Measurements from ENCODE around the gene C4orf51. TPM values are rescaled to one million over a fixed set of nuclear protein-coding genes. Genes with fewer than 3 reads are reported as not detected.

Gene C4orf51
- polyA plus RNA-seq, 1 of the 3 experiments (the other 2 are of a cell fraction), result not detected

DNA sequence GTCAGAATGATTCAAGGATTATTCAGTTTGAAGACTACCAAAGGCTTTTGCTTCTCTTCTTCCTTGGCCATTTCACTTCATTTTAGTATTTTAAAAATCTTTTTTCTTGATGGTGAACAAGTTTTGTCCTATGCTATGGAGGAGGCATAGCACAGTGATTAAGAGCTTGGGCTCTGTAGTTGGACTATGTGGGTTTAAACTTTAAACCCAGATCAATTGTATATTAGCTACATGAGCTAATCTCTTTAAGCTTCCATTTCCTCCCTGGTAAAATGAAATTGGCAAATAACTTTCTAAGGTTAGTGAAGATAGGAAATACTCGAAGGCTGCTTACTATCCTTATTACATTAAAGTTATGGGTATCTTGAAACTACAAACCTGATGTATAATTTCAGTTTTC is 23.8 kb upstream of the C4orf51 start:
- DNase-seq, result no peak
- peaks cover 6 to 27% of the 10 kb centered on the region in 2 experiments for H3K36me3 ChIP-seq (replicated peaks in 1 of 2; ENCODE audit: control insufficient read depth in 1 of 2, insufficient read depth in 2 of 2, low read length in 1 of 2)
- ChIA-PET POLR2A (no interaction called here), CTCF (interaction anchor here (1.2 kb wide), 1 partner anchor 26 kb away, joined by 4 read pairs; no protein-coding TSS in a partner anchor)
- H3K79me2 ChIP-seq (ENCODE audit: insufficient read depth), result no peaks in the 10 kb centered on the region
- TF ChIP-seq RCOR1 (IDR thresholded peaks at IDR 0.05; ENCODE audit: low read length) (no peak), FOXM1 (IDR thresholded peaks at IDR 0.05; ENCODE audit: low read depth) (no peak), CHD2 (IDR thresholded peaks at IDR 0.05; ENCODE audit: low read length, partially characterized antibody) (no peak), NFIC (IDR thresholded peaks at IDR 0.05; ENCODE audit: borderline replicate concordance) (no peak), TAF1 (IDR thresholded peaks at IDR 0.05; ENCODE audit: borderline replicate concordance, low read depth, low read length) (no peak), GABPA (IDR thresholded peaks at IDR 0.05; ENCODE audit: low read depth) (no peak), SMC3 (IDR thresholded peaks at IDR 0.05; ENCODE audit: low read depth, low read length) (no peak), RFX5 (IDR thresholded peaks at IDR 0.05; ENCODE audit: low read length) (no peak), RXRA (IDR thresholded peaks at IDR 0.05; ENCODE audit: borderline replicate concordance, low read depth) (no peak)
- TF ChIP-seq, protein P1, sequence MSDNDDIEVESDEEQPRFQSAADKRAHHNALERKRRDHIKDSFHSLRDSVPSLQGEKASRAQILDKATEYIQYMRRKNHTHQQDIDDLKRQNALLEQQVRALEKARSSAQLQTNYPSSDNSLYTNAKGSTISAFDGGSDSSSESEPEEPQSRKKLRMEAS (IDR thresholded peaks at IDR 0.05; ENCODE audit: low read depth), result no peak
- TF ChIP-seq, protein P2, sequence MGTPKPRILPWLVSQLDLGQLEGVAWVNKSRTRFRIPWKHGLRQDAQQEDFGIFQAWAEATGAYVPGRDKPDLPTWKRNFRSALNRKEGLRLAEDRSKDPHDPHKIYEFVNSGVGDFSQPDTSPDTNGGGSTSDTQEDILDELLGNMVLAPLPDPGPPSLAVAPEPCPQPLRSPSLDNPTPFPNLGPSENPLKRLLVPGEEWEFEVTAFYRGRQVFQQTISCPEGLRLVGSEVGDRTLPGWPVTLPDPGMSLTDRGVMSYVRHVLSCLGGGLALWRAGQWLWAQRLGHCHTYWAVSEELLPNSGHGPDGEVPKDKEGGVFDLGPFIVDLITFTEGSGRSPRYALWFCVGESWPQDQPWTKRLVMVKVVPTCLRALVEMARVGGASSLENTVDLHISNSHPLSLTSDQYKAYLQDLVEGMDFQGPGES (IDR thresholded peaks at IDR 0.05; ENCODE audit: low read depth, low read length), result no peak
- no peak overlapping the region for H3K9ac ChIP-seq
- no peaks in the 10 kb centered on the region for H3K9me2 ChIP-seq
- H3K4me3 ChIP-seq (ENCODE audit: low read depth in 2 of 2, low read length in 1 of 2), result no peak overlapping the region
- no peaks in the 10 kb centered on the region for H3K27me3 ChIP-seq (ENCODE audit: insufficient read depth)
- no peaks in the 10 kb centered on the region for H3F3A ChIP-seq (replicated peaks; ENCODE audit: insufficient read depth)
- no peak overlapping the region for H2AFZ ChIP-seq (ENCODE audit: low read depth)
- no peaks in the 10 kb centered on the region for H3K9me3 ChIP-seq
- H3K4me2 ChIP-seq, result no peak overlapping the region
- no peaks in the 10 kb centered on the region for H4K20me1 ChIP-seq (ENCODE audit: insufficient read depth)
- 79% methylated on average over 1 of the region's 1 CpG for WGBS (ENCODE audit: low lambda C conversion rate)
- no peaks in the 10 kb centered on the region for H3K4me1 ChIP-seq (ENCODE audit: control insufficient read depth in 1 of 2, insufficient read depth in 2 of 2, low read depth in 1 of 2, low read length in 1 of 2)
- H3K27ac ChIP-seq (ENCODE audit: low read depth in 2 of 2, low read length in 1 of 2), result no peak overlapping the region

DNA sequence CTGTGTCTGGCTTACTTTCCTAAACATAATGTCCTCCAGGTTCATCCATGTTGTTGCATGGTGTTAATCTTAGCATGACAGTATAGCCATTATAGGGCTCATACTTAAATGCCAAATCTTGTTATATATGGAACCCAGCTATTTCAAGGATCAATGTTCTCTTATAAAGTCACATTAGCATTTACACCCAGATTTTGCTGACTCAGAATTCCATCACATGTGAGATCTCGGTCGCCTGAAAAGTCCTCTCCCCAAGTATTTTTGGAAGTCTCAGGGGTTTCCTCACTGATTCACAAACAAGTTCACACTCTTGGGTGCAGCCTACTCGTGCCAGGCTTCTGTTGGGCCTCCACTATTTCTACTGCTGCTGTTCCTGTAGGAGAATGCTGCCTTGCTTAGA is 19.9 kb upstream of the C4orf51 start:
- CTCF ChIA-PET, result no interaction called here
- H3K4me3 ChIP-seq (ENCODE audit: low read depth in 2 of 2, low read length in 1 of 2), result no peak overlapping the region
- TF ChIP-seq FOXJ3 (CRISPR knock-in tag; IDR thresholded peaks at IDR 0.05), result no peak
- TF ChIP-seq MXI1 (IDR thresholded peaks at IDR 0.05; ENCODE audit: low read depth, low read length), result no peak
- TF ChIP-seq, protein P3, sequence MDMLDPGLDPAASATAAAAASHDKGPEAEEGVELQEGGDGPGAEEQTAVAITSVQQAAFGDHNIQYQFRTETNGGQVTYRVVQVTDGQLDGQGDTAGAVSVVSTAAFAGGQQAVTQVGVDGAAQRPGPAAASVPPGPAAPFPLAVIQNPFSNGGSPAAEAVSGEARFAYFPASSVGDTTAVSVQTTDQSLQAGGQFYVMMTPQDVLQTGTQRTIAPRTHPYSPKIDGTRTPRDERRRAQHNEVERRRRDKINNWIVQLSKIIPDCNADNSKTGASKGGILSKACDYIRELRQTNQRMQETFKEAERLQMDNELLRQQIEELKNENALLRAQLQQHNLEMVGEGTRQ (IDR thresholded peaks at IDR 0.05; ENCODE audit: borderline replicate concordance, low read depth, low read length), result no peak
- no peak for TF ChIP-seq FOSL2 (IDR thresholded peaks at IDR 0.05; ENCODE audit: borderline replicate concordance, low read depth)
- TF ChIP-seq ELF1 (IDR thresholded peaks at IDR 0.05), result no peak
- TF ChIP-seq, protein P4, sequence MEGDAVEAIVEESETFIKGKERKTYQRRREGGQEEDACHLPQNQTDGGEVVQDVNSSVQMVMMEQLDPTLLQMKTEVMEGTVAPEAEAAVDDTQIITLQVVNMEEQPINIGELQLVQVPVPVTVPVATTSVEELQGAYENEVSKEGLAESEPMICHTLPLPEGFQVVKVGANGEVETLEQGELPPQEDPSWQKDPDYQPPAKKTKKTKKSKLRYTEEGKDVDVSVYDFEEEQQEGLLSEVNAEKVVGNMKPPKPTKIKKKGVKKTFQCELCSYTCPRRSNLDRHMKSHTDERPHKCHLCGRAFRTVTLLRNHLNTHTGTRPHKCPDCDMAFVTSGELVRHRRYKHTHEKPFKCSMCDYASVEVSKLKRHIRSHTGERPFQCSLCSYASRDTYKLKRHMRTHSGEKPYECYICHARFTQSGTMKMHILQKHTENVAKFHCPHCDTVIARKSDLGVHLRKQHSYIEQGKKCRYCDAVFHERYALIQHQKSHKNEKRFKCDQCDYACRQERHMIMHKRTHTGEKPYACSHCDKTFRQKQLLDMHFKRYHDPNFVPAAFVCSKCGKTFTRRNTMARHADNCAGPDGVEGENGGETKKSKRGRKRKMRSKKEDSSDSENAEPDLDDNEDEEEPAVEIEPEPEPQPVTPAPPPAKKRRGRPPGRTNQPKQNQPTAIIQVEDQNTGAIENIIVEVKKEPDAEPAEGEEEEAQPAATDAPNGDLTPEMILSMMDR (IDR thresholded peaks at IDR 0.05), result no peak
- TF ChIP-seq RAD21 (IDR thresholded peaks at IDR 0.05; ENCODE audit: low read length), result no peak
- TF ChIP-seq JUND (IDR thresholded peaks at IDR 0.05), result no peak
- no peak for TF ChIP-seq MEF2A (IDR thresholded peaks at IDR 0.05; ENCODE audit: borderline replicate concordance, low read depth)
- TF ChIP-seq SIN3A (IDR thresholded peaks at IDR 0.05; ENCODE audit: borderline replicate concordance, low read depth, low read length), result no peak
- TF ChIP-seq, protein P5, sequence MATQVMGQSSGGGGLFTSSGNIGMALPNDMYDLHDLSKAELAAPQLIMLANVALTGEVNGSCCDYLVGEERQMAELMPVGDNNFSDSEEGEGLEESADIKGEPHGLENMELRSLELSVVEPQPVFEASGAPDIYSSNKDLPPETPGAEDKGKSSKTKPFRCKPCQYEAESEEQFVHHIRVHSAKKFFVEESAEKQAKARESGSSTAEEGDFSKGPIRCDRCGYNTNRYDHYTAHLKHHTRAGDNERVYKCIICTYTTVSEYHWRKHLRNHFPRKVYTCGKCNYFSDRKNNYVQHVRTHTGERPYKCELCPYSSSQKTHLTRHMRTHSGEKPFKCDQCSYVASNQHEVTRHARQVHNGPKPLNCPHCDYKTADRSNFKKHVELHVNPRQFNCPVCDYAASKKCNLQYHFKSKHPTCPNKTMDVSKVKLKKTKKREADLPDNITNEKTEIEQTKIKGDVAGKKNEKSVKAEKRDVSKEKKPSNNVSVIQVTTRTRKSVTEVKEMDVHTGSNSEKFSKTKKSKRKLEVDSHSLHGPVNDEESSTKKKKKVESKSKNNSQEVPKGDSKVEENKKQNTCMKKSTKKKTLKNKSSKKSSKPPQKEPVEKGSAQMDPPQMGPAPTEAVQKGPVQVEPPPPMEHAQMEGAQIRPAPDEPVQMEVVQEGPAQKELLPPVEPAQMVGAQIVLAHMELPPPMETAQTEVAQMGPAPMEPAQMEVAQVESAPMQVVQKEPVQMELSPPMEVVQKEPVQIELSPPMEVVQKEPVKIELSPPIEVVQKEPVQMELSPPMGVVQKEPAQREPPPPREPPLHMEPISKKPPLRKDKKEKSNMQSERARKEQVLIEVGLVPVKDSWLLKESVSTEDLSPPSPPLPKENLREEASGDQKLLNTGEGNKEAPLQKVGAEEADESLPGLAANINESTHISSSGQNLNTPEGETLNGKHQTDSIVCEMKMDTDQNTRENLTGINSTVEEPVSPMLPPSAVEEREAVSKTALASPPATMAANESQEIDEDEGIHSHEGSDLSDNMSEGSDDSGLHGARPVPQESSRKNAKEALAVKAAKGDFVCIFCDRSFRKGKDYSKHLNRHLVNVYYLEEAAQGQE (IDR thresholded peaks at IDR 0.05; ENCODE audit: low read depth, low read length), result no peak

More for the DNA sequence above, 19.9 kb upstream of the C4orf51 start:
- H3K4me2 ChIP-seq, result no peak overlapping the region
- POLR2A ChIA-PET, result no interaction called here
- H3K27ac ChIP-seq (ENCODE audit: low read depth in 2 of 2, low read length in 1 of 2), result no peak overlapping the region
- H3K9ac ChIP-seq, result no peak overlapping the region
- H3K36me3 ChIP-seq (replicated peaks in 1 of 2; ENCODE audit: control insufficient read depth in 1 of 2, insufficient read depth in 2 of 2, low read length in 1 of 2), result peaks cover 6 to 13% of the 10 kb centered on the region in 2 experiments
- H4K20me1 ChIP-seq (ENCODE audit: insufficient read depth), result no peaks in the 10 kb centered on the region
- H2AFZ ChIP-seq (ENCODE audit: low read depth), result no peak overlapping the region
- no peaks in the 10 kb centered on the region for H3K4me1 ChIP-seq (ENCODE audit: control insufficient read depth in 1 of 2, insufficient read depth in 2 of 2, low read depth in 1 of 2, low read length in 1 of 2)
- DNase-seq, result no peak
- no peaks in the 10 kb centered on the region for H3K9me3 ChIP-seq
- WGBS (ENCODE audit: low lambda C conversion rate), result 72% methylated on average over 3 of the region's 3 CpGs
- H3F3A ChIP-seq (replicated peaks; ENCODE audit: insufficient read depth), result no peaks in the 10 kb centered on the region
- H3K79me2 ChIP-seq (ENCODE audit: insufficient read depth), result no peaks in the 10 kb centered on the region
- no peaks in the 10 kb centered on the region for H3K9me2 ChIP-seq
- no peaks in the 10 kb centered on the region for H3K27me3 ChIP-seq (ENCODE audit: insufficient read depth)
